ENCODE measurements around the gene ZBTB16.

Gene ZBTB16

DNA sequence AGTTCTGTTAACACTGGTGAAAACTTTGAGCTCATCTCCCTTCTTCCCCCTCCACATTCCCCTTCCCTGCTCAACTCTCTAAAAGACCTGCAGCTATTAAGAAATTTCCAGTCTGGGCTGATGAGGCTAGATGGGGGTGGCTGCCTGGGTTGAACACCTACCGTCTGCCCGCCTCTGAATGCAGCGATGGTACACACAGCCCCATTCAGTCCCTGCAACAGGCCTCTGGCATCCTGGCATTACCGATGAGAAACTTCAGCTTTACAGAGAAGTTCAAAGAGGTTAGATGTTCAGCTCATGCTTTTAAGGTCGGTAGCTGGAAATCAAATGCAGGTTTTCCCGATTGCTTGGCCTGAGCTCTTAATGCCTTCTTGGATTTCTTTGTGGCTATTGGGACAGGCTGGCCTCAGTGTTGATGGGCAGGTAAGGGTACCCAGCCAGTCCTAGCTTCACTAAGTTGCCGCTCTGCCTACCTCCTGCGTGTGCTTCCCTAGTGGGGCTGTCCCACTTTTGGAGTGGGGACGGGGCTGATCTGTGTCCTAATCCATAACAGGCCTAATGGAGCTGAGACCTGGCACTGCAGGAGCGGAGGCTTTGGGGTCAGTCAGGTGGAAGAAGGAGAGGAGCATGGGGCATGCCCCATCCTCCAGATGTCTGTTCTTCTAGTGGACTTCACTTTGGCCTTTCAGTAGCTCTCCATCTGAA, 49.1 kb downstream of the ZBTB16 start:
- H4K20me1 ChIP-seq (ENCODE audit: insufficient read depth, low read length), result no peaks in the 10 kb centered on the region
- H3K4me2 ChIP-seq (ENCODE audit: low read depth, low read length), result no peak overlapping the region
- no peaks in the 10 kb centered on the region for H3K9me3 ChIP-seq (replicated peaks; ENCODE audit: insufficient read depth, low read length)
- no peaks in the 10 kb centered on the region for H3K36me3 ChIP-seq (replicated peaks; ENCODE audit: insufficient read depth, low read length)
- no peaks in the 10 kb centered on the region for H3K27me3 ChIP-seq (replicated peaks; ENCODE audit: insufficient read depth, low read length)
- no peaks in the 10 kb centered on the region for H3K9me2 ChIP-seq (replicated peaks; ENCODE audit: insufficient read depth, low read length)
- H3F3A ChIP-seq (ENCODE audit: insufficient read depth, low read length), result no peaks in the 10 kb centered on the region
- H3K4me1 ChIP-seq (ENCODE audit: low read length), result no peaks in the 10 kb centered on the region
- no peak overlapping the region for H2AFZ ChIP-seq (ENCODE audit: low read length)
- no peak for DNase-seq
- H3K27ac ChIP-seq (ENCODE audit: low read length), result no peak overlapping the region
- TF ChIP-seq, protein P1, sequence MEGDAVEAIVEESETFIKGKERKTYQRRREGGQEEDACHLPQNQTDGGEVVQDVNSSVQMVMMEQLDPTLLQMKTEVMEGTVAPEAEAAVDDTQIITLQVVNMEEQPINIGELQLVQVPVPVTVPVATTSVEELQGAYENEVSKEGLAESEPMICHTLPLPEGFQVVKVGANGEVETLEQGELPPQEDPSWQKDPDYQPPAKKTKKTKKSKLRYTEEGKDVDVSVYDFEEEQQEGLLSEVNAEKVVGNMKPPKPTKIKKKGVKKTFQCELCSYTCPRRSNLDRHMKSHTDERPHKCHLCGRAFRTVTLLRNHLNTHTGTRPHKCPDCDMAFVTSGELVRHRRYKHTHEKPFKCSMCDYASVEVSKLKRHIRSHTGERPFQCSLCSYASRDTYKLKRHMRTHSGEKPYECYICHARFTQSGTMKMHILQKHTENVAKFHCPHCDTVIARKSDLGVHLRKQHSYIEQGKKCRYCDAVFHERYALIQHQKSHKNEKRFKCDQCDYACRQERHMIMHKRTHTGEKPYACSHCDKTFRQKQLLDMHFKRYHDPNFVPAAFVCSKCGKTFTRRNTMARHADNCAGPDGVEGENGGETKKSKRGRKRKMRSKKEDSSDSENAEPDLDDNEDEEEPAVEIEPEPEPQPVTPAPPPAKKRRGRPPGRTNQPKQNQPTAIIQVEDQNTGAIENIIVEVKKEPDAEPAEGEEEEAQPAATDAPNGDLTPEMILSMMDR (IDR thresholded peaks at IDR 0.05; ENCODE audit: low read length), result no peak
- TF ChIP-seq EZH2 (optimal IDR thresholded peaks at IDR 0.05; ENCODE audit: low read depth, low read length), result no peak
- TF ChIP-seq EZH2phosphoT487 (IDR thresholded peaks at IDR 0.05; ENCODE audit: low read length), result no peak
- H3K4me3 ChIP-seq (ENCODE audit: low read length), result no peak overlapping the region
- no peak overlapping the region for H3K9ac ChIP-seq (ENCODE audit: low read length)
- H3K79me2 ChIP-seq (ENCODE audit: low read length), result no peaks in the 10 kb centered on the region

DNA sequence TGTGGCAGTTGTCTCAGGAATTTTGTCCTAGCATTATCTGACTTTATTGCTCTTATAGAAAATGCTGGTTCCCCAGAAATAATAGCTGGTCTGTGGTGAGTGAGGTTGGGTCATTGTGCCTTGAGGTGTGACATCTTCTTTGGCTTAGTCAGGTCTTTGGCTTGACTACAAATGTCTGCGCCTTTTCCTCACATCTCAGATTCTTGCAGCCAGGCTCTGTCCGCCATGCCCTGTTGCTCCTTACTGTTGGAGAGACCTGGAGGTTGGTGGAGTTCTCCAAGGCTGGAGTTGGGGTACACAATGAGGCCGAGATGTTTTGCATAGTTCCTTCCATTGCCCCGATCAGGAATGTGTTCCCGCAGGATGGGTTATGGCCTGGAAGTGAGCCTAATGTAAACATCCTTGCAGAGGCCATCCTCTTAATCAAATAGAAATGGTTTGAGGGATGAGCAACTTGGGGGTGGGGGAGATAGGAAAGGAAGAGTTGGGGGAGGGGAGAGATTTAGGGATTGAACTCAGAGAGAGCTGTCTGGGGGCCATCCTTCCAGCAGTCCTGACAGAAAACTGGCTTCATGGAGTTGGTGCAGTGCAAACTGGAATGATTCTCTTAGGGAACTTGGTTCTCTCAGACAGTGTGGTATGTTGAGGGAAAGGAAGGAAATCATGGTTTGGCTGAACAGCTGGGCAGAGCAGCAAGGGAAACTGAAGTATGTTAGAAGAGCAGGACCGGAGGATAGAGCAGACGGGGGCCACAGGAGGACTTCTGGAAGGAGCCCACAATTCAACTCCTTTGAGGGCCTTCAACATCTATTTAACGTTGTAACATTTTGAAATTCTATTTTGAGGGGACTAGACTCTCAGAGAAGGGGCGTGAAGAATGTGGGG, 49.9 kb downstream of the ZBTB16 start:
- Histone ChIP-seq H2AFZ (ENCODE audit: low read length) (no peak overlapping the region), H4K20me1 (ENCODE audit: insufficient read depth, low read length) (no peaks in the 10 kb centered on the region), H3F3A (ENCODE audit: insufficient read depth, low read length) (no peaks in the 10 kb centered on the region), H3K79me2 (ENCODE audit: low read length) (no peaks in the 10 kb centered on the region), H3K36me3 (replicated peaks; ENCODE audit: insufficient read depth, low read length) (no peaks in the 10 kb centered on the region), H3K9me2 (replicated peaks; ENCODE audit: insufficient read depth, low read length) (no peaks in the 10 kb centered on the region), H3K4me1 (ENCODE audit: low read length) (no peaks in the 10 kb centered on the region), H3K27me3 (replicated peaks; ENCODE audit: insufficient read depth, low read length) (no peaks in the 10 kb centered on the region), H3K4me3 (ENCODE audit: low read length) (no peak overlapping the region), H3K9ac (ENCODE audit: low read length) (no peak overlapping the region), H3K27ac (ENCODE audit: low read length) (no peak overlapping the region), H3K4me2 (ENCODE audit: low read depth, low read length) (no peak overlapping the region), H3K9me3 (replicated peaks; ENCODE audit: insufficient read depth, low read length) (no peaks in the 10 kb centered on the region)
- DNase-seq, result no peak
- TF ChIP-seq EZH2 (optimal IDR thresholded peaks at IDR 0.05; ENCODE audit: low read depth, low read length), result no peak
- TF ChIP-seq, protein P1 (IDR thresholded peaks at IDR 0.05; ENCODE audit: low read length), result no peak
- no peak for TF ChIP-seq EZH2phosphoT487 (IDR thresholded peaks at IDR 0.05; ENCODE audit: low read length)

DNA sequence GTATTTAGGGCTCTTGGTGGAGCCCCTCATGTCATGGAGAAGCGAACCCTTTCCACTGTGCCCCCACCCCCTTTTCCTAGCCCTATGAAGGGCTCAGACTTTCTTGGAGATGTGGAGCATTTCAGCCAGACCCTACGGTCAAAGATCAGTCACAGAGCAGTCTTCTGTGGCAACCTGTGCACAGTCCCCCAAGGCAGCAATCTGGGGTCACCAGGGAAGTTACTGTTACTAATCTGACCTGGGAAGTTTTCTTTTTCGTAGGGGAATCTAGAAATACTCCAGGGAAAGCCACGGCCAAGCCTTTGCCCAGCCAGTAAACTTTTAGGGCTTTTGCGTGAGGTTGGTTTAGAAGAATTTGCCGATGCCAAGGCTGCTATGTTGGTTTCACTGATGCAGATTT, 50.6 kb downstream of the ZBTB16 start:
- H3K9me2 ChIP-seq (replicated peaks; ENCODE audit: insufficient read depth, low read length), result no peaks in the 10 kb centered on the region
- no peak overlapping the region for H3K27ac ChIP-seq (ENCODE audit: low read length)
- H4K20me1 ChIP-seq (ENCODE audit: insufficient read depth, low read length), result no peaks in the 10 kb centered on the region
- no peaks in the 10 kb centered on the region for H3K36me3 ChIP-seq (replicated peaks; ENCODE audit: insufficient read depth, low read length)
- no peaks in the 10 kb centered on the region for H3F3A ChIP-seq (ENCODE audit: insufficient read depth, low read length)
- H2AFZ ChIP-seq (ENCODE audit: low read length), result no peak overlapping the region
- no peaks in the 10 kb centered on the region for H3K27me3 ChIP-seq (replicated peaks; ENCODE audit: insufficient read depth, low read length)
- H3K79me2 ChIP-seq (ENCODE audit: low read length), result no peaks in the 10 kb centered on the region
- H3K4me1 ChIP-seq (ENCODE audit: low read length), result no peaks in the 10 kb centered on the region
- no peak overlapping the region for H3K4me2 ChIP-seq (ENCODE audit: low read depth, low read length)
- no peaks in the 10 kb centered on the region for H3K9me3 ChIP-seq (replicated peaks; ENCODE audit: insufficient read depth, low read length)
- no peak overlapping the region for H3K4me3 ChIP-seq (ENCODE audit: low read length)
- no peak for DNase-seq
- TF ChIP-seq, protein P1 (IDR thresholded peaks at IDR 0.05; ENCODE audit: low read length), result no peak
- TF ChIP-seq EZH2phosphoT487 (IDR thresholded peaks at IDR 0.05; ENCODE audit: low read length), result no peak
- TF ChIP-seq EZH2 (optimal IDR thresholded peaks at IDR 0.05; ENCODE audit: low read depth, low read length), result no peak
- H3K9ac ChIP-seq (ENCODE audit: low read length), result no peak overlapping the region

All from MM.1S (cell line).